HUDEP-2 (cell line): ENCODE measurements around the gene TMEM54.

Source experiments
- DNase-seq, 76 experiments: peaks; one replicate each; lab custom pipeline; 2025; ENCODE audit not compliant: unreplicated experiment in 76 of 76; lab: John Stamatoyannopoulos, UW

TMEM54 gene

GRCh38 chr1:32867151-32867550 is 34.0 kb downstream of the TMEM54 start:
- no peak for DNase-seq

- no peak for DNase-seq
Measured at GRCh38 chr1:32865639-32866405, 35.4 kb downstream of the TMEM54 start.

GRCh38 chr1:32864375-32865019 is 36.7 kb downstream of the TMEM54 start:
- no peak for DNase-seq

- no peak for DNase-seq
Measured at GRCh38 chr1:32863881-32864245, 37.3 kb downstream of the TMEM54 start.

GRCh38 chr1:32863218-32863880 is 37.8 kb downstream of the TMEM54 start:
- DNase-seq: no peak

GRCh38 chr1:32861904-32862695 is 39.1 kb downstream of the TMEM54 start:
- DNase-seq: no peak

- no peak for DNase-seq
Measured at GRCh38 chr1:32860566-32860965, 40.6 kb downstream of the TMEM54 start.

GRCh38 chr1:32859915-32860314 is 41.3 kb downstream of the TMEM54 start:
- no peak for DNase-seq

- DNase-seq: no peak
Measured at GRCh38 chr1:32858791-32859190, 42.4 kb downstream of the TMEM54 start.

- DNase-seq: no peak
Measured at GRCh38 chr1:32858136-32858535, 43.1 kb downstream of the TMEM54 start.

- DNase-seq: no peak
Measured at GRCh38 chr1:32855861-32856617, 45.1 kb downstream of the TMEM54 start.

- no peak for DNase-seq
Measured at GRCh38 chr1:32848354-32849063, 52.7 kb downstream of the TMEM54 start.
